Activated CD8-positive, alpha-beta memory T cell treated with anti-CD3 and anti-CD28 coated beads for 24 hours (primary cell): Measurements from ENCODE around the gene FN1.

Source experiments
- DNase-seq: peaks from one replicate; pipeline ENCODE4 v3.0.0-alpha.2; 2020

The FN1 gene

DNA sequence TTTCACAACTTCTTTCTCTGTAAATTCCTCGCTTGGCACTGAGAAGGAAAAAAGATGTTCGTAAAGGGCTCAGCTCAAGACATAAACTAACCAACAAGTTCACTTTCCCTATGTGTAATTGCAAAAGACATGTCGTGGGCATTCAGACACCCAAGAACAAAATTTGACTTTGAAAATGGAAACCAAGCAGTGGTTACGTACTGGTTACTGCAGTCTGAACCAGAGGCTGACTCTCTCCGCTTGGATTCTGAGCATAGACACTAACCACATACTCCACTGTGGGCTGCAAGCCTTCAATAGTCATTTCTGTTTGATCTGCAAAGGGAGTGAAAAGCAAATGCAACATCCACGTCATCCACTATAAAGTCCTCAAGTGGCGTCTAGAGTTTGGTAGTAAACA, 53.9 kb downstream of the FN1 start:
- DNase-seq, result no peak

DNA sequence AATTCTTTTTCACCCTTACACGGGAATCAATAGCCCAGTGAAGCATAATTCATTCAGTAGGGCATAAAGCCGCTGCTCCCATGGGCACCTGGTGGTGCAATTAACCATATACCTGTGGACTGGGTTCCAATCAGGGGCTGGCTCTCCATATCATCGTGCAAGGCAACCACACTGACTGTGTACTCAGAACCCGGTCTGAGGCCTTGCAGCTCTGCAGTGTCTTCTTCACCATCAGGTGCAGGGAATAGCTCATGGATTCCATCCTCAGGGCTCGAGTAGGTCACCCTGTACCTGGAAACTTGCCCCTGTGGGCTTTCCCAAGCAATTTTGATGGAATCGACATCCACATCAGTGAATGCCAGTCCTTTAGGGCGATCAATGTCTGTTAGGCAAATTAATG, 55.2 kb downstream of the FN1 start:
- DNase-seq, result no peak

DNA sequence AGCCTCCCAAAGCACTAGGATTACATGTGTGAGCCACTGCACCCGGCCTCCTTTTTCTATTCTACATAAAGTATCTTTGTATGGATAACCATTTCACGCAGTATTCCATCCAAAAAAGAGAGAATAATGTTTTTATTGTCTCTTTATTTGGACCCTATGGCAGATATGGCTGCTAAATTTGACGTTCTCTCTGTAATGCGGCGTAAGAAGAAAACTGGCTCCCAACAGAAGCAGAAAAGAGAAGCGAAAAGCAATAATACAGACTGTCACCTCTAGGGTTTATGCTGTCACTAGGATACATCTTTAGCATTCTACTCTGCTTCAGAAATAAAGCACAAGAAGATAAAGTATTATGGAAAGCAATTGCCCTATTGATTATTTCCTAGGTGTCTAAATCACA, 55.9 kb downstream of the FN1 start:
- DNase-seq, result no peak

DNA sequence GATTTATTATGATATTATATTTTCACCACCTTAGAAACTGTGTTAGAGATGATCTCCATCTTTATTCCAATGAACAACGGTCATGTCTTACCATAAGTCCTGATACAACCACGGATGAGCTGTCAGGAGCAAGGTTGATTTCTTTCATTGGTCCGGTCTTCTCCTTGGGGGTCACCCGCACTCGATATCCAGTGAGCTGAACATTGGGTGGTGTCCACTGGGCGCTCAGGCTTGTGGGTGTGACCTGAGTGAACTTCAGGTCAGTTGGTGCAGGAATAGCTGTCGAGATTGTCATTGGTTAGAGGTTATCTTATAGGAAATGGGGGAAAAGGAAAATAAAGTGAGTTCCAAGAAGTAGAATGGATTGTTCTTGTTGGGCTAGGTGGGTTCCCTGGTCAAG, 56.8 kb downstream of the FN1 start:
- DNase-seq, result no peak

DNA sequence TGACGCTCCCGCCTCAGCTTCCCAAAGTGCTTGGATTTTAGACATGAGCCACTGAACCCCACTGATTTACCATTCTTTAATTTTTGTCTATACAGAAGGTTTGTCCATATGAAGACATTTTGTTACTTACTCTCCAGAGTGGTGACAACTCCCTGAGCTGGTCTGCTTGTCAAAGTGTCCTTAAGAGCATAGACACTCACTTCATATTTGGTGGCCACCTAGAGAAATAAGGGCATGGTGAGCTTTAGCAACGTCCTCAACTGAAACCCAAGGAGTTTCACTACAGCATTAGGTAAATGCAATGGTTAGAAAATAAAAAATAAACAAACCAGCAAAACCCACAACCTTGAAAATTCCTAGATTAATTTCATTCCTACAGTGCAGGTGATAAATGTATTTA, 57.8 kb downstream of the FN1 start:
- no peak for DNase-seq

DNA sequence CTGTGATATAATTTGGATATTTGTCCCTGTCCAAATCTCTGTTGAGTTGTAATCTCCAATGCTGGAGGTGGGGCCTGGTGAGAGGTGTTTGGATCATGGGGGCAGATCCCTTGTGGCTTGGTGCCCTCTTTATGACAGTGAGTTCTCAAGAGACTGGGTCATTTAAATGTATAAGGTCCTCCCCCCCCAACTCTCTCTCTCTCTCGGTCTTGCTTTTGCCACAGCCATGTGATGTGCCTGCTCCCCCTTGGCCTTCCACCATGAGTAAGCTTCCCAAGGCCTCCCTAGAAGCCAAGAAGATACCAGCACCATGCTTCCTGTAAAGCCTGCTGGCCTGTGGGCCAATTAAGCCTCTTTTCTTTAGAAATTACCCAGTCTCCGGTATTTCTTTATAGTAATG, 58.6 kb downstream of the FN1 start:
- no peak for DNase-seq

DNA sequence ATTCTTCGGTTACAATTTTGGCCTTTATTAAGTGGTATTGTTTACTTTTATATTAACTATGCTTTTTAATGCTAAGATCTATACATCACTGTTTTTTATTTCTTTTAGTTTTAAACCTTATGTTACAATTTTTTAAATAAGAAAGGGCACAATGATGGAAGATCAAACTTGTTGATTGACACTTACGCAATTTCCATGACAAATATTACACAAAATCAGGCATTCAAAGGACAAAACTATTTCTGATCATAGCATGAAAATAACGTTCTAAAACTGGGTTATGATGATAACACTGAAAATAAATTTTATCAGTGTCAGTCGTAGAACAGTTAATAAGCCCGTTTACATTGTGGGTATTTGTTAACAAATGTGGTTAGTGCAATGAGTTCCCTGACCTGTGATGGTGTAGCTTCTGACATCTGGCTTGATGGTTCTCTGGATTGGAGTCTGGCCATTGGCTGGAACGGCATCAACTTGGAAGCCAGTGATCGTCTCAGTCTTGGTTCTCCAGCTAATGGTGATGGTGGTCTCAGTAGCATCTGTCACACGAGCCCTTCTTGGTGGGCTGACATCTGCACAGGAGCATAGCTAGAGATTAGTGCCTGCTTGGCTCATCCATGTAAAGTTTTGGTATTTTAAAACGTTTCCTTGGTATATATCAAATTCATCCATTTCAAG, 59.6 kb downstream of the FN1 start:
- no peak for DNase-seq

DNA sequence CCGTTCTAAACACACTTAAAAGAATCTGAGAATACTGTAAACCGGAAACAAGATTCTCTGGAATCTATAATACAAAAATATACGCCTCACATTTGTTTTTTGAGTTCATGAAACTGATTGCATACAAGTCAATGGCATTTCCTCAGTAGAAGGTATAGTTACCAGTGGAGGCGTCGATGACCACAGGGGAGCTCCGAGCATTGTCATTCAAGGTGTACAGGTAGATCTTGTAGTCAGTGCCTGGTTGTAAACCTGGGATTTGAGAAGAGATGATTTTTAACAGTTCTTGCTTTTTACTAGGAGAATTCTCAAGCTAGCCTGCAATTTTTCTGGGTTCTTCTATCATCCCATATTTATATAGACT, 60.4 kb downstream of the FN1 start:
- DNase-seq, result no peak

DNA sequence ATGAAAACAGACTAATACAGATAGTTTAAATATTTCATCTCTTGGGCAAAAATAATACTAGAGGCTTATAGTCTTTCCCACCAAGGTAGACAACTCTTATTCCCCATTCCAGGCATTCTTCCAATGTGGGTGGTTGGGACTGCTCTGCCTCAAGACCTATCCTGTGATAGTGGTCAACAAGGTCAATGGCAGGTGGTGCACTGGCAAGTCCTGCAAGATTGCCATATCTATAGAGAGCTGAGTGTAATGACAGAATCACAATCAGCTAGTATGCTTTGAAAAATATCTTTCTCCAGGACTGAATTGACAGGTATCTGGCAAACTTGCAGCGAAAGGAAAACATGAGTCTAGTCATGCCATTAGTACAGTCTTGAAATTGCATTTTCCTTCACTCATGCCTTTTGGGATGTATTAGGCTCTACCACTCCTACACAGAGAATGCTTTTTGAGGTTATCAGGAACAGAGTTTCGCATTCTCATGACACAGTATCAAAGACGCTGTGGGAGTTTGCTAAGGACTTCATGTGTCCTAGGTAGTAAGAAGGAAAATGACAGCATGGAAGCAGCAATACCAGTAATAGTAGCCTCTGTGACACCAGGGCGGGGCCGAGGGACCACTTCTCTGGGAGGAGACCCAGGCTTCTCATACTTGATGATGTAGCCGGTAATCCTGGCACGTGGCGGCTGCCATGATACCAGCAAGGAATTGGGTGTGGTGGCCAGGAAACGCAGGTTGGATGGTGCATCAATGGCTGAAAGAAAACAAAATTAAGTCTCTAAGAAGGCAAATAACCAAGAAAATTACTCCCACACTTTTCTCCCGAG, 61.0 kb downstream of the FN1 start:
- no peak for DNase-seq

DNA sequence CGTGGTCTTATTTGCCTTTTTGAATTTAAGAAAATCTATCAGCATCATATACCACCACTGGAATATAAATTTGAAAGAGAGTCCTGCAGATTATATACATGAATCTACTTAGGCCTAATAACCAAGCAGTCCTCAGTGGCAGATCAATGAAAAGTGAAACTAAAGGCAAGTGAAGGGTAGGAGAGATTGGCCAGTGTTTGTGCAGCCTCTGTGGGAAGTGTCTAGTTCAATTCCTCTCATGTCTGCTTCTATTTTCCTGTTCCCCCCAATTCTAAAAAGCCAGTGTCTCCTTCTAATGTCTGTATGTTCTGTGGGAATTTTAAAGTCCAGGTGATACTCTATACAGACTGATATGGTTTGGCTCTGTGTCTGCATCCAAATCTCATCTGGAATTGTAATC, 61.9 kb downstream of the FN1 start:
- no peak for DNase-seq

DNA sequence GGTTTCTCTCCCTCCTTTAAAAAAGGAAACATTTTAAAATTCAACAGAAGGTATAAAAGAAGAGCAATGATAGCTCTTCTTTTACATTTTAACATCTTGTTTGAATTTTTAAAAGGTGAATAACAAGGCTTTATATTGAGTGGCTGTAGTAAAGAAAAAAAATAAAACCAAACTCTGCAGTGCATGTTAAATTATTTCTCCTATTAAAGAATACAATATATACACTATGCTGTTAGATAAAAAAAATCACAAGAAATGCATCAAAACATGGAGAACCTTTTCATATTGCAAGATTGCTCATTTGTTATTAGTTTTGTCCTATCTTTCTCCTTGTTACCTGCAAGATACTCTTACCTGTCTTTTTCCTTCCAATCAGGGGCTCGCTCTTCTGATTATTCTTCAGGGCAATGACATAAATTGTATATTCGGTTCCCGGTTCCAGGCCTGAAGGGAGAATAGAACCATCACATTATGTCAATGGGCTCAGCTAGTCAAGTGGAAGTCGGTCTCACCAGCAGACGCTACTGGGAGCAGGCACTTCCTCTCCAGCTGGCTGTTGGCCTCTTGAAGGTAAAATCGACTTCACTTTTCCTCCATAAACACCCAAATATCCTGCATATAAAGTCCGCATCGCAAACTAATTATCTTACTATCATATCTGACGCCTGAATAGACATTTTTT, 62.8 kb downstream of the FN1 start:
- DNase-seq, result no peak

DNA sequence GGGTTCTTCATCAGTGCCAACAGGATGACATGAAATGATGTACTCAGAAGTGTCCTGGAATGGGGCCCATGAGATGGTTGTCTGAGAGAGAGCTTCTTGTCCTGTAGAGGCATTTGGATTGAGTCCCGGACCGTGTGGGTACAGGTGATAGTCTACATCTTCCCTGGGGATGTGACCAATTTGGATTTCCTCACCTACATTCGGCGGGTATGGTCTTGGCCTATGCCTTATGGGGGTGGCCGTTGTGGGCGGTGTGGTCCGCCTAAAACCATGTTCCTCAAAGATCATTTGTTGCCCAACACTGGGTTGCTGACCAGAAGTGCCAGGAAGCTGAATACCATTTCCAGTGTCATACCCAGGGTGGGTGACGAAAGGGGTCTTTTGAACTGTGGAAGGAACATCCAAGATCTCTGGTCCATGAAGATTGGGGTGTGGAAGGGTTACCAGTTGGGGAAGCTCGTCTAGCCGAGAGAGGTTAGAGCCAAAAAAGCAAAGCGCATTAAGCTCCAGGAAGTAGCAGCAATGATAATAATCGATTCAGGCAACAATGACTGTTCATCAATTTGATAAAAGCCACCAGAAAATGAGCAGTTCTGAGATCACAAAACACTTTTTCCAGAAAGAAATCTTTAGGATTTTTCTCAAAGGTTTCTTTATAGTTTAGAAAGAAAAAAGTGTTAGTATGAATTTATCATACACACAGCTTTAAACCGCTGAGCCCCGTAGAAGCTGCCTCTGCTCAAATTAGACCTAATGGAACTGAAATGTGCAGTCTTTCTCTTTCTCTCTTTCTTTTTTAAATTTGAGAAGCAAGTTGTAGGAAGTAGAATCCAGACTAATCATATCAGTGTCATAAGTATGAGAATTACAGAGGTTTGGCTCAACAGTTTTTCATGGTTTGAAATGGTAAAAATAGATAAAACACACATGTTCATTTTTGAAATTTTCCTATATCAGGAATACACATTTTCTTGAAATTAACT, 63.7 kb downstream of the FN1 start:
- DNase-seq, result no peak

DNA sequence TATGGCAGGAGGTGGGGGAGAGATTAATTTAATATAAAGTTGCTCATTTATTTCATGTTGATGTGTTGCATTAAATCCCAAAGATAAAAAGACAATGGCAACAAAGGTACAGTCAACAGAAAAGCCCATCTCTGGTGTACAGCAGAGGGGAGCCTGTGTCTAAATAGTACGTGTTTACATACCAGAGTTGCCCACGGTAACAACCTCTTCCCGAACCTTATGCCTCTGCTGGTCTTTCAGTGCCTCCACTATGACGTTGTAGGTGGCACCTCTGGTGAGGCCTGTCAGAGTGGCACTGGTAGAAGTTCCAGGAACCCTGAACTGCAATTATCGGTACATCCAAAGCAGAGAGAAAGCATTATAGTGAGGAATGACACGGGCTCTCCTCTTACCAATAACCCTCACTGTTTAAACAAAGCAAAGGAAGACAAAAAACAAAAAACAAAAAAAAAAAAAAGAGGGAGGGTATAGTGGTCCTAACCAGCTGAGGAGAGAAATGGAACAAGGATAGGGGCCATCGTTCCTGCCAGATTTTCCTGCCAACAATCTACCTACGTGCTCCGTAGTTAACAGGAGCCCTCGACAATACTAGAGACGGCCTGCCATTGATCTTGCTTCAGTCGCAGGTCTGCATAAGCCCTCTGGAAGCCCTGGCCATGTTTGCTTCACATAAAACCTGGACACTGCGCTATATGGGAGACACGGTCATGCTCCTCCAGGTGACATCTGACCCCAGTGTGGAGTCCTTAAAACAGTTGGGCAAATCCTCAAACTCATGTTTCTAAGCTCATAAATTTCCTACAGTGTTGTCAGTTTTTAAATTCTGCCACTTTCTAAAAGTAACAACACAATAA, 65.5 kb downstream of the FN1 start:
- DNase-seq, result no peak

DNA sequence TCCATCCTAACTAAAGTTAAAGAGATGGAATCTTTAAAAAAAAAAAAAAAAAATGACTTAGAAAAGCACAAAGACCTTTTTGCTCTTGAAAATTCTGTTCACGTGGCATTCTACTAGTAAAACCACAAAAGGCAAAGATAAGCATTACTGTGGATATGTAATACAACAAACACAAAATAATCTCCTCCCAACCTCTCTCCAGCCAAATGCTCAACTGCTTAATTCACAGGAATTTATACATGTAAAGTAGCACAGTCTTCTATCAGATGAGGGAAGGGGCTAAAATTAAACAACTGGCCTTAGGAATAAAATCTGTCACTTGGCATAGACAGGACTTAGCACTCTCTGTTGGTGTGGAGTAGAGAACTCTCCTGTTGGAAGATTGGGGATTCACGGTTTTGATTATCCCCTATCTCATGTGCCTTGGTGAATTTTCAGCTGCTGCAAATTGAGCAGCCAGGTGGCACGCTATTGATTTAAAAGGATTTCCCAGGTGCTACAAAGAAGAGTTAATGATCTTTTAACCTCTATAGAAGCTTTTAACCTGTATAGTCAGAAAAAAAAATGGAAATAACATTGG, 66.6 kb downstream of the FN1 start:
- DNase-seq, result no peak

DNA sequence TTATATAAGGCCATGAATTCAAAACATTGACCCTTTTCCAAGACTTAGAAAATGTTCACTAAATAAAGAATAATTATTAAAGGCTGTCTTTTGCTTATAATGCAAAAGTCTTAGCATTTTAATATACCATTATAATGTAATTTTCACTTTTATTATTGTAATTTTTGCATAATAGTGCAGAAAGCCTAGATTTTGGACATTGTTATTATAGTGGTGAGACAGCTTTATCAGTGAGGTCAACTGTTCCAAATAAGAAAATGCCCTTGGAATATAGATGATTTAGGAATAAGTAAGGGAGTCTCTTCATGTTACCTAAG, 67.4 kb downstream of the FN1 start:
- no peak for DNase-seq

DNA sequence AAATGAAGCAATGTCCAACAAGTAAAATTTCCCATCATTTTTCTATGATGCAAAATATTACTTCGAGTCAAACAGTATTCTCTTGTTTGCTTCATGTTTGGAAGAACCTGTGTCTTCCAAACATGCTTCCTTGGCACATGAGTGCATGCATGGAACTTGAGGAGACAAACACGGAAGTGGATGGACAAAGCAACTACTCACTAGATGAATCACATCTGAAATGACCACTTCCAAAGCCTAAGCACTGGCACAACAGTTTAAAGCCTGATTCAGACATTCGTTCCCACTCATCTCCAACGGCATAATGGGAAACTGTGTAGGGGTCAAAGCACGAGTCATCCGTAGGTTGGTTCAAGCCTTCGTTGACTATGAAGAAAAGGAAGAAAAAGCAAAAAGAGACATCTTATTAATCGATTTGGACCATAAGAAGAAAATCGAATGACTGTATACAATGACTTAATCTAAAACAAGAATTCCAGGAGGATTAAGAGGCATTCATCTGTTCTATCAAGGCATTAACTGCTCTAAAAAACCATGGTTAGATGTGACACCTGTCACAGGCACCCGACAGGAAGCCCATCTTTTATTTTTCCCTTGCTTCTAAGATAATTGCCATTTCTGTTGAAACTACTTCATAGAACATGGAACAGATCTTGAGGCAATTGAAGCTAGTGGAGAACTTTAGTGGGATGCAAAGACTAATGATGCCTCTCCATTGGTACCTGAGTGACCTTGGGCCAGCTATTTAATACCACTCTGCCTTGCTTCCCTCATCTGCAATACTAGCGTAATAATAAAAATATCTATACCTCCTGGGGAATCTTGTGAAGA, 68.0 kb downstream of the FN1 start:
- no peak for DNase-seq

DNA sequence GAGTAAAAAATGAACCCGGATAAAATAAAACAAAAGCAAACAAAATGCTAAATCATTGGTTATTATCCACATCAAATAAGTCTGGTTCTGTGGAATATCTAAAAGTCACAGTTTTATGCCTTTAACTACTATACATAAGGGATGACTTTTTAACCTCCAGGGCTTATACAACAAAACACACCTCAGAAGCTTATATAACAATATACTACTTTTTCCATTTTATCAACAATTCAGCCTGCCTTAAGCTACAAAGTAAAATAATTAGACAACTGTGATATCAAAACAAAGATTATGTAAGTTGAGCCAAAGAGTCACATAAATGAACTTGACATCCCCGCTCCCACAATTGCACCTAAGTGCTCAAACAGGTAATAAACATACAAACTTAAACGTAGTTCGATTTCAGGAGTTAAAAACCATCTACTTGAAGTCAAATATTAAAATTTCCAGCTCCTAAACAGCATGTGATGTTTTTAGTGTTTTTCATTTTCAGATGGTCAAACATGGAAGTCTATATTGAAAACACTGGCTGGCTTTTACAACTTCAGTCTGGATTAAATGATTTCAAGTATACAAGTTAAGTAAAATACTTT, 69.3 kb downstream of the FN1 start:
- no peak for DNase-seq

DNA sequence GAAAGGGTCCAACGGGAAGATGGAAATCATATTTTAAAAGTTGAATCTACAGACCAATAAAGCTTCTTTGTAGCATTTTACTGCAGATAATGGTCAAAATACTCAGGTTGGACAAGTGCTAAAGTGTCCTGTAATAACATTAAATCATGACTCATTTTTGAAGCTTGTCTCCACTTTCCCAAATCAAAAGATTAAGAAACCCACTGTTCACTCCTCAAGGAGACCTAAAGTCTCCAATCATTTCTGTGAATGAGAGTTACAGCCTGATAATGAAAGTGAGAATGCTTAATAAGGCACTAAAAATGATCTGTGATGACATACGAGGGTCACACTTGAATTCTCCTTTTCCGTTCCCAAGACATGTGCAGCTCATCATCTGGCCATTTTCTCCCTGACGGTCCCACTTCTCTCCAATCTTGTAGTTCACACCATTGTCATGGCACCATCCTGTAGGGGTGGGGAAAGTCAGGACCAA, 70.6 kb downstream of the FN1 start:
- no peak for DNase-seq

DNA sequence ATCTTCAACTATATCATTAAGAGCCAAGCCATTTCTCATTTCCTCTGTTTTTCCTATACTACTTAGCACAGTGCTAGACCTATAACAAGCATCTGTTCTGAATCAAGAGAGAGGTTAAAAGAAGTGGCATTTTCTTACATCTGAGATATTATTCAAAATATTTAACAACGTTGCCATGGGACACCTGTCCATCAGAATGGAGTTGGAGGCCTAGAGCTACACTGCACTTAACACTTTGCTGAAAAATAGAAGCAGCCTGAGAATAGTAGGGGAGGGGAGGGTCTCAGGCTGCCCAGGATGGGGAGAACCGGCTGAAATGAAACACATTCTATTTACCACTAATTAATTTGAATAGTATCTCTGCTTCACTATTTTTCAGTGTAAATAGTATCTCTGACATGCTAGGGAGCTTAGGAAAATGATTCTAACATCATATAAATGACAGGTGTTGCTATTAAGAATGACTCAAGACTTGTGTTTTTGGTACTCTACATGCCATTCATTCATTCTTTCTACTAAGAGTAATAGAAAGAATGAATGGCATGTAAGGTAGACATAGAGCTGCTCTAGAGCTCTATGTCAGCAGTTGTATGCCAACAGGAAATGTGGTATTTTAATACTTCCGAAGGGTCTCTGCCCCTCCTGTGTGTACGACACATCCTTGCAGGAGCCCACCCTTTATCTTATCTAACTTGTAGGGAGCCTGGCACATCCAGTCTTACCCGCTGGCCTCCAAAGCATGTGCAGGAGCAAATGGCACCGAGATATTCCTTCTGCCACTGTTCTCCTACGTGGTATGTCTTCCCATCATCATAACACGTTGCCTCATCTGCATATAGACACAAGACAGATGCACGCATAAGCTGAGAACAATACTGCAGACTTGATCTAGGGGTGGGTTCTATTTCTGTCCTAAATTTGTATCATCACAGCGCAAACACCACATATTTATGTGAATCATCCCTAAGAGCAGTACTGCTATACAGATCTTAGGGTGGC, 71.4 kb downstream of the FN1 start:
- DNase-seq, result no peak
